HUES48 (cell line): ENCODE data around the gene GOLPH3L.
"Not testable (repeated sequence)": the region's sequence is repeated elsewhere in the genome, so short reads cannot be mapped to it uniquely, and the experiment has no call there.

ENCODE experiments used
- H3K27ac ChIP-seq: one replicate; pipeline ENCODE4 v1.7.0; 2013; ENCODE audit warnings: low read depth, low read length, inconsistent platforms
- H3K27me3 ChIP-seq: 2 replicates; pipeline ENCODE4 v1.6.1; 2013; ENCODE audit warnings: mild to moderate bottlenecking, low read length; ENCODE audit not compliant: control insufficient read depth, insufficient read depth
- H3K36me3 ChIP-seq: 2 replicates; pipeline ENCODE4 v1.6.1; 2013; ENCODE audit warnings: low read length; ENCODE audit not compliant: control insufficient read depth, insufficient read depth
- H3K4me1 ChIP-seq: 2 replicates; pipeline ENCODE4 v1.6.1; 2013; ENCODE audit warnings: mild to moderate bottlenecking, low read length; ENCODE audit not compliant: control insufficient read depth, insufficient read depth
- H3K4me3 ChIP-seq: 2 replicates; pipeline ENCODE4 v1.5.1; 2013; ENCODE audit warnings: mild to moderate bottlenecking, low read depth, low read length
- H3K9ac ChIP-seq: 2 replicates; pipeline ENCODE4 v1.6.1; 2013; ENCODE audit warnings: mild to moderate bottlenecking, low read depth, low read length, moderate library complexity
- H3K9me3 ChIP-seq: 2 replicates; pipeline ENCODE4 v1.6.1; 2013; ENCODE audit warnings: low read length; ENCODE audit not compliant: control insufficient read depth, insufficient read depth

GOLPH3L gene

GRCh38 chr1:150598346-150598745, 98.6 kb downstream of the GOLPH3L start:
- H3K9me3 ChIP-seq, H3K27ac ChIP-seq, H3K4me1 ChIP-seq, H3K27me3 ChIP-seq, H3K36me3 ChIP-seq, H3K9ac ChIP-seq, H3K4me3 ChIP-seq: not testable (repeated sequence)

- Histone ChIP-seq H3K27me3 (no peaks in the 10 kb centered on the region), H3K9me3 (no peaks in the 10 kb centered on the region), H3K27ac (no peak overlapping the region), H3K36me3 (no peaks in the 10 kb centered on the region), H3K4me1 (no peaks in the 10 kb centered on the region), H3K9ac (no peak overlapping the region), H3K4me3 (no peak overlapping the region)
Observed at GRCh38 chr1:150596976-150597375, 100.0 kb downstream of the GOLPH3L start.
